K562 (cell line): Measurements from ENCODE around the gene C11orf58. TPM values are rescaled to one million over a fixed set of nuclear protein-coding genes. Genes with fewer than 3 reads are reported as not detected.
A peak's percentile ranks its signal among the peaks of the same experiment; 100 is the strongest.

ENCODE experiments used
- CREB3 ChIP-seq: fragments of 450-650 bp; conservative IDR thresholded peaks from 2 replicates; pipeline ENCODE4 v1.6.1; 2016; ENCODE audit warnings: missing genetic modification characterization, low read depth, mild to moderate bottlenecking, missing compliant biosample characterization, moderate library complexity
- CREB3L1 ChIP-seq: fragments of 450-650 bp; IDR thresholded peaks from 2 replicates; pipeline ENCODE4 v1.6.1; 2014; ENCODE audit warnings: low read depth, mild to moderate bottlenecking, moderate library complexity, borderline replicate concordance
- MCM2 ChIP-seq: fragments of 450-650 bp; IDR thresholded peaks from 2 replicates; pipeline ENCODE4 v1.6.1; 2017; ENCODE audit warnings: low read depth, mild to moderate bottlenecking
- PHB ChIP-seq: fragments of 250-450 bp; sonication (Bioruptor Pico); IDR thresholded peaks from 2 replicates; pipeline ENCODE4 v1.5.0; 2021
- PURB ChIP-seq: sonication (generic); formaldehyde crosslinking; IDR thresholded peaks from 2 replicates; pipeline ENCODE4 v1.9.0; 2021; ENCODE audit warnings: low read depth, mild to moderate bottlenecking, missing genetic modification reagents
- SNIP1 ChIP-seq: fragments of 450-650 bp; IDR thresholded peaks from 2 replicates; pipeline ENCODE4 v1.7.1; 2017; ENCODE audit warnings: low read depth, mild to moderate bottlenecking
- TRIM25 ChIP-seq: fragments of 450-650 bp; IDR thresholded peaks from 2 replicates; pipeline ENCODE4 v1.7.0; 2016; ENCODE audit warnings: borderline replicate concordance
- ZNF146 ChIP-seq: IDR thresholded peaks from one replicate; pipeline ENCODE4 v1.6.1; 2018; ENCODE audit warnings: missing compliant biosample characterization; ENCODE audit not compliant: unreplicated experiment
- ZNF165 ChIP-seq: fragments of 250-450 bp; sonication (Bioruptor Pico); IDR thresholded peaks from 2 replicates; pipeline ENCODE4 v1.4.0; 2020; ENCODE audit warnings: borderline replicate concordance
- ZNF217 ChIP-seq: sonication (generic); formaldehyde crosslinking; IDR thresholded peaks from 2 replicates; pipeline ENCODE4 v1.8.0; 2022; ENCODE audit warnings: mild to moderate bottlenecking, missing genetic modification reagents
- ZNF311 ChIP-seq: fragments of 250-450 bp; sonication (Bioruptor Pico); IDR thresholded peaks from 2 replicates; pipeline ENCODE4 v1.4.0; 2020; ENCODE audit warnings: mild to moderate bottlenecking, moderate library complexity
- polyA plus RNA-seq, 8 experiments: library from polyadenylated mRNA; depleted of rRNA in 4 of 8; stranded (reverse) in 5 of 8; unstranded in 3 of 8; fragments of >200 nt; fragmentation: Nextera tagmentation in 2 of 8; fragmentation: Illumina TruSeq in 1 of 8; extraction: Ambion mirVana in 2 of 8; extraction: Trizol in 1 of 8; gene quantifications; 2 replicates each; pipeline versions ENCODE4 v1.2.1 to v1.2.3, GENCODE V29; 2011 to 2014; ENCODE audit warnings: inconsistent platforms in 1 of 8, missing spikeins in 1 of 8
- total RNA-seq, 7 experiments: library from RNA; depleted of rRNA in 6 of 7; stranded (reverse); fragments of >200 nt in 6 of 7; fragmentation: Illumina TruSeq in 2 of 7; extraction: Trizol in 2 of 7; gene quantifications; 2 replicates each; pipeline versions ENCODE4 v1.2.1 to v1.2.3, GENCODE V29; 2011 to 2021; ENCODE audit warnings: low replicate concordance in 1 of 7
- TF ChIP-seq, protein P1 (sequence below): fragments of 450-650 bp; conservative IDR thresholded peaks from 2 replicates; pipeline ENCODE4 v1.6.1; 2016; ENCODE audit warnings: missing genetic modification characterization, low read depth, mild to moderate bottlenecking, control low read depth, missing compliant biosample characterization
- TF ChIP-seq, protein P2 (sequence below): fragments of 450-650 bp; IDR thresholded peaks from 2 replicates; pipeline ENCODE4 v1.6.1; 2017; ENCODE audit warnings: antibody characterized with exemption, mild to moderate bottlenecking

C11orf58 gene
- total and polyA plus RNA-seq, 9 of the 15 experiments (the other 6 are each of a cell fraction or from before 2014, with no cell fraction given) = 104 to 421 (median 247) TPM

DNA sequence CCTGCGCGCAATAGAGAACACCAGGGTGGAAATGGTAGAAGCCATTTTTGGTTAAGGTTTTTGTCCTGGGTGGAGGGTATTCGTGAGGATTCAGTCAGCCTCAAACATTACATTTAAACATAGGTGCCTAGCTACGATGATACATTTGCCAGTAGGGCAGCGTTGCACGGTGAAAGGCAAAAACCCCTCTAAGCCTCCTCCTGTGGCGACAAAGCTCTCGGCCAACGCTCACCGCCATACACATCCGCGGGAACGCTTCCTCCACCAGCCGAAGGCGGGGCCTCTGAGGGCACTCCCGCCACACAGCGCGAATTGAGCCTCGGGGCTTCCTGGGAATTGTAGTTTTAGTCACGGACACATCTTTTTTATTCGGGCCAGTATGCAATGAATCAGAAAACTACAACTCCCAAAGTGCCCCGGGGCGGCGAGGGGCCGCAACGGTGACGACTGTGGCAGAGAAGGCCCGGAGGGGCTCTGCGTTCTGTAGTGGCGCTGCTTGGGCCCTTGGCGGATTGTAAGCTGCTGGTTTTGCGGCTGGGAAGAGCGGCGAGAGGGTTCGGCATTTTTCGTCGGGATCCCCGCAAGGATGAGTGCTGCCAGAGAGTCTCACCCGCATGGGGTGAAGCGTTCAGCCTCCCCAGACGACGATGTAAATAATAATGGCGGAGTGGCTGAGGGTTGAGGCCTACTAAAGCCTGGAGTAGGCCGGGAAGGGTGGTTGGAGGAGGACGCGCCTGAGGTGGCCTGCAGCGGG lies at the start of gene C11orf58 (continued):
- TF ChIP-seq CREB3L1 = peak; percentile 90
- TF ChIP-seq, protein P1, sequence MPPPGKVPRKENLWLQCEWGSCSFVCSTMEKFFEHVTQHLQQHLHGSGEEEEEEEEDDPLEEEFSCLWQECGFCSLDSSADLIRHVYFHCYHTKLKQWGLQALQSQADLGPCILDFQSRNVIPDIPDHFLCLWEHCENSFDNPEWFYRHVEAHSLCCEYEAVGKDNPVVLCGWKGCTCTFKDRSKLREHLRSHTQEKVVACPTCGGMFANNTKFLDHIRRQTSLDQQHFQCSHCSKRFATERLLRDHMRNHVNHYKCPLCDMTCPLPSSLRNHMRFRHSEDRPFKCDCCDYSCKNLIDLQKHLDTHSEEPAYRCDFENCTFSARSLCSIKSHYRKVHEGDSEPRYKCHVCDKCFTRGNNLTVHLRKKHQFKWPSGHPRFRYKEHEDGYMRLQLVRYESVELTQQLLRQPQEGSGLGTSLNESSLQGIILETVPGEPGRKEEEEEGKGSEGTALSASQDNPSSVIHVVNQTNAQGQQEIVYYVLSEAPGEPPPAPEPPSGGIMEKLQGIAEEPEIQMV (tag) = no peak
- peak; percentile 72; the same call in 1 of the 2 replicates for TF ChIP-seq CREB3
- TF ChIP-seq ZNF311 = no peak
- no peak for TF ChIP-seq MCM2
- TF ChIP-seq PHB (CRISPR knock-in tag) = no peak
- no peak for TF ChIP-seq TRIM25
- no peak for TF ChIP-seq SNIP1
- no peak for TF ChIP-seq ZNF217 (CRISPR knock-in tag)
- TF ChIP-seq, protein P2, sequence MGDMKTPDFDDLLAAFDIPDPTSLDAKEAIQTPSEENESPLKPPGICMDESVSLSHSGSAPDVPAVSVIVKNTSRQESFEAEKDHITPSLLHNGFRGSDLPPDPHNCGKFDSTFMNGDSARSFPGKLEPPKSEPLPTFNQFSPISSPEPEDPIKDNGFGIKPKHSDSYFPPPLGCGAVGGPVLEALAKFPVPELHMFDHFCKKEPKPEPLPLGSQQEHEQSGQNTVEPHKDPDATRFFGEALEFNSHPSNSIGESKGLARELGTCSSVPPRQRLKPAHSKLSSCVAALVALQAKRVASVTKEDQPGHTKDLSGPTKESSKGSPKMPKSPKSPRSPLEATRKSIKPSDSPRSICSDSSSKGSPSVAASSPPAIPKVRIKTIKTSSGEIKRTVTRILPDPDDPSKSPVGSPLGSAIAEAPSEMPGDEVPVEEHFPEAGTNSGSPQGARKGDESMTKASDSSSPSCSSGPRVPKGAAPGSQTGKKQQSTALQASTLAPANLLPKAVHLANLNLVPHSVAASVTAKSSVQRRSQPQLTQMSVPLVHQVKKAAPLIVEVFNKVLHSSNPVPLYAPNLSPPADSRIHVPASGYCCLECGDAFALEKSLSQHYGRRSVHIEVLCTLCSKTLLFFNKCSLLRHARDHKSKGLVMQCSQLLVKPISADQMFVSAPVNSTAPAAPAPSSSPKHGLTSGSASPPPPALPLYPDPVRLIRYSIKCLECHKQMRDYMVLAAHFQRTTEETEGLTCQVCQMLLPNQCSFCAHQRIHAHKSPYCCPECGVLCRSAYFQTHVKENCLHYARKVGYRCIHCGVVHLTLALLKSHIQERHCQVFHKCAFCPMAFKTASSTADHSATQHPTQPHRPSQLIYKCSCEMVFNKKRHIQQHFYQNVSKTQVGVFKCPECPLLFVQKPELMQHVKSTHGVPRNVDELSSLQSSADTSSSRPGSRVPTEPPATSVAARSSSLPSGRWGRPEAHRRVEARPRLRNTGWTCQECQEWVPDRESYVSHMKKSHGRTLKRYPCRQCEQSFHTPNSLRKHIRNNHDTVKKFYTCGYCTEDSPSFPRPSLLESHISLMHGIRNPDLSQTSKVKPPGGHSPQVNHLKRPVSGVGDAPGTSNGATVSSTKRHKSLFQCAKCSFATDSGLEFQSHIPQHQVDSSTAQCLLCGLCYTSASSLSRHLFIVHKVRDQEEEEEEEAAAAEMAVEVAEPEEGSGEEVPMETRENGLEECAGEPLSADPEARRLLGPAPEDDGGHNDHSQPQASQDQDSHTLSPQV = peak; percentile 95
- TF ChIP-seq ZNF146 (CRISPR knock-in tag) = no peak
- 0 out of 2 replicates have a peak, but pooled peaks have one; percentile 61 for TF ChIP-seq PURB
- TF ChIP-seq ZNF165 (CRISPR knock-in tag) = no peak
